HFFc6 (cell line): ENCODE results near the gene OPN4. TPM values are rescaled to one million over a fixed set of nuclear protein-coding genes. Genes with fewer than 3 reads are reported as not detected.

Experiments used
- DNase-seq: peaks from one replicate; pipeline ENCODE4 v3.0.0-alpha.2; 2018
- H3K27ac Mint-ChIP-seq: 2 replicates; pipeline ENCODE4 v1.8.0; 2020; ENCODE audit warnings: mild to moderate bottlenecking, mixed read lengths
- H3K27me3 Mint-ChIP-seq: 2 replicates; pipeline ENCODE4 v1.8.0; 2021; ENCODE audit warnings: mild to moderate bottlenecking, moderate library complexity, mixed read lengths; ENCODE audit not compliant: insufficient read depth
- H3K36me3 Mint-ChIP-seq: 2 replicates; pipeline ENCODE4 v1.8.0; 2021; ENCODE audit warnings: low read depth, mixed read lengths
- H3K4me1 Mint-ChIP-seq: 2 replicates; pipeline ENCODE4 v1.8.0; 2020; ENCODE audit warnings: low read depth, mixed read lengths
- H3K4me3 Mint-ChIP-seq: 2 replicates; pipeline ENCODE4 v1.8.0; 2020; ENCODE audit warnings: mild to moderate bottlenecking, moderate library complexity, mixed read lengths
- H3K9me3 Mint-ChIP-seq: 2 replicates; pipeline ENCODE4 v1.8.0; 2020; ENCODE audit warnings: mild to moderate bottlenecking, mixed read lengths
- total RNA-seq, 6 experiments: library from RNA; stranded (reverse); fragmentation: NEBNext Ultra II Directional; extraction: Animal tissue kit (Norgen Biotek cat#: 25700); gene quantifications; 2 replicates in 1 of 6; 3 replicates in 5 of 6; pipeline ENCODE4 v1.2.3, GENCODE V29; 2021
- TF ChIP-seq, protein P1 (sequence below): fragments of 200-600 bp; sonication (generic); IDR thresholded peaks from 2 replicates; pipeline ENCODE4 v1.5.0; 2021; ENCODE audit warnings: antibody characterized with exemption, mild to moderate bottlenecking

Gene OPN4
- total RNA-seq, 6 experiments from 2014 or later = not detected

DNA sequence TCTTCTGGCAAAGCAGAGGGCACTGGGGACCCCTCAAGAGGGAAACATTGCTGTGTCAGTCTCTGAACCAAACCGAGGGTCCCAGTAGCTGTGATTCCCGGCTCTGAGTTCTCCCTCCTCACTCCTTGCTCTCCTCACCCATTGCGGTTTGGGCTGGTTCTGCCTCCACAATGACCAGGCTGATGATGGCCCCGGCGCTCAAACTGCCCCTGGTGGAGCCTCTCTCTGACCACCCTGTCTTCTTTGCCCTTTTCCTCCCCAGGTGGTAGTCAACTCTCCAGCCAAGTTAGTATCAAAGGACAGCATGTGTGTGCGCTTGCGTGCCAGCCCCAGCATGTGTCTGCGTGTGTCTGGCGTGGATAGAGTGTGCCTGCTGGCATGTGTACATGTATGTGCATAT lies 31.1 kb downstream of the OPN4 start:
- Mint-ChIP-seq H3K27ac (no peak overlapping the region), H3K27me3 (peaks cover 13% of the 10 kb centered on the region)

DNA sequence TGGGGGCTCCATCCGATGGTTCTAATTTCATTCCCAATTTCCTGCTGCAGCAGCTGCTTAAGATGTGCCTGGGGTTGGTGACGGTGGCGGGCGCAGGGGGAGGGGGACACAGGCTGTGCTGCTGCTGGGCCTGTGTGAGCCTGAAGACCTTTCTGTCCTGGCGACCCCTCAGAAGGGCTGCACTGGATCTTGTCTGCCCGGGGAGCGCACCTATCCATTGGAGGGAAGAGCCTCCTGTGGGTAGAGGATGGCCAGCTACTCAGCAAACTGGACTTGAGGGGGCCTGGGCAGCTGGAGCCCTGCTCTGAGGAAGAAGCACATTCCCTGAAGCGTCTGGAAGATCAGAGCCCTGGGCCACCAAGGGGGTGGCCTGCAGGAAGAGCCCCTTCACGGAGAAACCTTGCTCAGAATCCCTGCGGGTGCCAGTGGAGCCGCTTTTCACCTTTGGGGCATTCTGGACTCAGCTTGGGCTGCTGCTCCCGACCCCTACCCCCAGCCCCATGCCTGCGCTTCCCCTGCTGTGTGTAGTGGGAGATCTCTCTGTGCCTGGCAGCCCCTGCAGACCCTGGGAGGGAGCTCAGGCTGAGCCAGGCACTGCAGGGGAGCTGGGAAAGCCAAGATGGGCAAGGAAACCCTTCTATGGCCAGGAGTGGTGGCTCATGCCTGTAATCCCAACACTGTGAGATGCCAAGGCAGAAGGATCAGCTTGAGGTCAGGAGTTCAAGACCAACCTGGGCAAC lies 31.7 kb downstream of the OPN4 start:
- peaks cover 26% of the 10 kb centered on the region for H3K4me1 Mint-ChIP-seq
- H3K4me3 Mint-ChIP-seq = no peak overlapping the region
- DNase-seq = no peak
- no peak overlapping the region for H3K27ac Mint-ChIP-seq
- H3K9me3 Mint-ChIP-seq = no peaks in the 10 kb centered on the region
- H3K36me3 Mint-ChIP-seq = no peaks in the 10 kb centered on the region
- TF ChIP-seq, protein P1, sequence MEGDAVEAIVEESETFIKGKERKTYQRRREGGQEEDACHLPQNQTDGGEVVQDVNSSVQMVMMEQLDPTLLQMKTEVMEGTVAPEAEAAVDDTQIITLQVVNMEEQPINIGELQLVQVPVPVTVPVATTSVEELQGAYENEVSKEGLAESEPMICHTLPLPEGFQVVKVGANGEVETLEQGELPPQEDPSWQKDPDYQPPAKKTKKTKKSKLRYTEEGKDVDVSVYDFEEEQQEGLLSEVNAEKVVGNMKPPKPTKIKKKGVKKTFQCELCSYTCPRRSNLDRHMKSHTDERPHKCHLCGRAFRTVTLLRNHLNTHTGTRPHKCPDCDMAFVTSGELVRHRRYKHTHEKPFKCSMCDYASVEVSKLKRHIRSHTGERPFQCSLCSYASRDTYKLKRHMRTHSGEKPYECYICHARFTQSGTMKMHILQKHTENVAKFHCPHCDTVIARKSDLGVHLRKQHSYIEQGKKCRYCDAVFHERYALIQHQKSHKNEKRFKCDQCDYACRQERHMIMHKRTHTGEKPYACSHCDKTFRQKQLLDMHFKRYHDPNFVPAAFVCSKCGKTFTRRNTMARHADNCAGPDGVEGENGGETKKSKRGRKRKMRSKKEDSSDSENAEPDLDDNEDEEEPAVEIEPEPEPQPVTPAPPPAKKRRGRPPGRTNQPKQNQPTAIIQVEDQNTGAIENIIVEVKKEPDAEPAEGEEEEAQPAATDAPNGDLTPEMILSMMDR = no peak
- H3K27me3 Mint-ChIP-seq = peaks cover 13% of the 10 kb centered on the region

More for the DNA sequence above, 31.1 kb downstream of the OPN4 start:
- Mint-ChIP-seq H3K36me3 (no peaks in the 10 kb centered on the region), H3K9me3 (no peaks in the 10 kb centered on the region), H3K4me3 (no peak overlapping the region), H3K4me1 (peaks cover 26% of the 10 kb centered on the region)
- TF ChIP-seq, protein P1 = no peak
- DNase-seq = no peak

DNA sequence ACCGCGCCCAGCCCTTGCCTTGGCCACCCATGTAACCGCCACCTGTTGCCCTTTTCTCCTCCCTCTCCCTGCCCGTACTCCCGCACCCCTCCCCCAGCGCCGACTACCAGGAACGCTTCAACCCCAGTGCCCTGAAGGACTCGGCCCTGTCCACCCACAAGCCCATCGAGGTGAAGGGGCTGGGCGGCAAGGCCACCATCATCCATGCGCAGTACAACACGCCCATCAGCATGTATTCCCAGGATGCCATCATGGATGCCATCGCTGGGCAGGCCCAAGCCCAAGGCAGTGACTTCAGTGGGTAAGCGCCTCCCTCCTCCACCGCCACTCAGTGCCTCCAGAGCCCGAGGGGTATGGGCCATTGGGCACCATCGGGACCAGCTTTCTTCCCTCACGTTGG lies 32.6 kb downstream of the OPN4 start:
- Mint-ChIP-seq H3K27me3 (peaks cover 12% of the 10 kb centered on the region), H3K36me3 (no peaks in the 10 kb centered on the region), H3K9me3 (no peaks in the 10 kb centered on the region), H3K27ac (no peak overlapping the region; the same call in 1 of the 2 replicates), H3K4me3 (no peak overlapping the region), H3K4me1 (peaks cover 26% of the 10 kb centered on the region)
- DNase-seq = no peak
- TF ChIP-seq, protein P1 = no peak

DNA sequence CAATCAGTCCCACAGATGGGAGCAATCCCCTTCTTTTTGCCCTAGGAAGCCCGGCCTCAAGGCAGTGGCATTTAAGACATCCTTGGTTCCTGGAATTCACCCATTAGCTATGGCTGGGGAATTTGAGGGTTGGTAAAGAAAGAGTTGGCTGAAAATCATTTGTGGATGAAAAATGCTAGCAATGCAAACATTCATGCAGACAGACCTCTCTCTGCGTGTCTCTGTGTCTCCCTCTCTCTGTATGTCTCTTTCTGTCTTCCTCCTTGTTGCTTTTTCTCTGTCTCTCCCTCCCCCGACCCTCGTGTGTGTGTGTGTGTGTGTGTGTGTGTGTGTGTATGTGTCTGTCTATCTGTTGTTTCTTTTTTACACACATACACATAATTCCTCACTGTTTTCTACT lies 33.4 kb downstream of the OPN4 start:
- Mint-ChIP-seq H3K4me3 (peak overlapping the region; percentile 28), H3K27ac (peak overlapping the region; percentile 27), H3K9me3 (no peaks in the 10 kb centered on the region), H3K4me1 (peaks cover 26% of the 10 kb centered on the region), H3K36me3 (no peaks in the 10 kb centered on the region), H3K27me3 (peaks cover 7% of the 10 kb centered on the region)
- DNase-seq = peak; percentile 81
- TF ChIP-seq, protein P1 = no peak

DNA sequence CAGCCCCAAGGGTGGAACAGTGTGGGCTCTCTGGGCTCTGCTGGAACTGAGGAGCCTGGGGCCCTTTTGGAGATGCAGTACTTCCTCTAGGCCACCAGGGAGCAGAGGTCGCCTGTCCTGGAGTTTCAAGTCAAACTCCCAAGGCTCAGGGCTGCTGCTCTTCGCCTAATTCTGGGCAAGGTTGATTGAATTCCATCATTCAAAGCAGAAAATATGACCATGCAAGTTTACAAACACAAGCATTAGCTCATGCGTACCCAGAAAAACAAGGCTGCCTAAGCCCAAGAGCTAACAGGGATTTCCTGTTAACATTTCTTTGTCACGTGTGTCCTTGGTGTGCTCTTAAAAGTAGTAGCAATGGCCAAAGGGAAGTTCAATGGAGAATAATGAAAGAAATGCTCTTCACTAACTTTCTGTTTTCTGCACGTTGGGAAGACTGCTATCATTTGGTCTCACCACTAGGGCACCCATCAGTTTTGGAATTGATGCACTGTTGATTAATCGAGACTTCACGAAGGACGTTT lies 34.1 kb downstream of the OPN4 start:
- Mint-ChIP-seq H3K27me3 (peaks cover 10% of the 10 kb centered on the region), H3K27ac (peak overlapping the region; percentile 27)

More for the DNA sequence above, 34.1 kb downstream of the OPN4 start:
- TF ChIP-seq, protein P1 = peak; percentile 91
- H3K4me1 Mint-ChIP-seq = peaks cover 27% of the 10 kb centered on the region
- H3K36me3 Mint-ChIP-seq = no peaks in the 10 kb centered on the region
- peak overlapping the region; percentile 28; the same call in 1 of the 2 replicates for H3K4me3 Mint-ChIP-seq
- DNase-seq = peak; percentile 56
- H3K9me3 Mint-ChIP-seq = no peaks in the 10 kb centered on the region
